HG03097 (cell line): Measurements from ENCODE around the gene SAPCD1.

Source experiments
- ATAC-seq: cut with Tn5 transposase; IDR thresholded peaks from one replicate; pipeline ENCODE4 v1.9.1; 2021; ENCODE audit not compliant: unreplicated experiment, low FRiP score

The SAPCD1 gene

GRCh38 chr6:31762356-31762755 is at the start of gene SAPCD1:
TSS of gene SAPCD1 (plus strand) at chr6:31762656. CDS start at chr6:31763055, 399 bp downstream.
- ATAC-seq: no peak

- ATAC-seq: no peak
These were observed 49.0 kb upstream of the SAPCD1 start for GRCh38 chr6:31713465-31713864.

GRCh38 chr6:31713991-31714684 is 48.3 kb upstream of the SAPCD1 start:
- no peak for ATAC-seq

- no peak for ATAC-seq
These were observed 47.2 kb upstream of the SAPCD1 start, which contains the start of gene LY6G6D for GRCh38 chr6:31715022-31715958. TSS of gene LY6G6D (plus strand) at chr6:31715348. CDS start at chr6:31715356, 8 bp downstream.

GRCh38 chr6:31717499-31718222 is 44.8 kb upstream of the SAPCD1 start:
- ATAC-seq: no peak

- no peak for ATAC-seq
These were observed 44.2 kb upstream of the SAPCD1 start for GRCh38 chr6:31718265-31718664.

GRCh38 chr6:31719001-31719400 is 43.5 kb upstream of the SAPCD1 start:
- ATAC-seq: no peak

- no peak for ATAC-seq
These were observed 42.2 kb upstream of the SAPCD1 start for GRCh38 chr6:31720196-31720770.

- ATAC-seq: no peak
These were observed 41.0 kb upstream of the SAPCD1 start, which contains the start of gene LY6G6C for GRCh38 chr6:31721351-31722020. TSS of gene LY6G6C (minus strand) at chr6:31721746. CDS start at chr6:31721679, 67 bp downstream.

GRCh38 chr6:31722173-31722572 is 40.3 kb upstream of the SAPCD1 start:
- ATAC-seq: no peak

- ATAC-seq: no peak
These were observed 39.0 kb upstream of the SAPCD1 start, which contains the start of gene MPIG6B for GRCh38 chr6:31723245-31723979. TSS of gene MPIG6B (plus strand) at chr6:31723373. CDS start at chr6:31723384, 11 bp downstream.

- ATAC-seq: no peak
These were observed 38.3 kb upstream of the SAPCD1 start for GRCh38 chr6:31723980-31724691.

GRCh38 chr6:31725502-31726350 is 36.7 kb upstream of the SAPCD1 start:
- no peak for ATAC-seq

GRCh38 chr6:31727034-31727716 is 35.3 kb upstream of the SAPCD1 start:
- no peak for ATAC-seq

- ATAC-seq: no peak
These were observed 34.5 kb upstream of the SAPCD1 start for GRCh38 chr6:31727717-31728671.
